Body of pancreas (tissue), 4 donors: ENCODE results near the gene TRMT10B. TPM values are rescaled to one million over a fixed set of nuclear protein-coding genes. Genes with fewer than 3 reads are reported as not detected.

Source experiments
- ATAC-seq: fragments of 150-250 bp; one replicate; pipeline ENCODE4 v1.9.1; 2016
- DNase-seq, 4 donors: peaks; one replicate each; pipeline ENCODE4 v3.0.0-alpha.2; 2019
- H3K27ac ChIP-seq, 4 donors: fragments of 200-600 bp; sonication (generic); 1 replicate in 3 of 4; 2 replicates in 1 of 4; pipeline versions ENCODE4 v1.5.1 to v1.6.1; 2016 to 2019; ENCODE audit warnings: mild to moderate bottlenecking in 1 of 4, mixed read lengths in 1 of 4, moderate library complexity in 1 of 4
- H3K27me3 ChIP-seq, 2 donors: fragments of 200-600 bp; sonication (generic); one replicate each; pipeline ENCODE4 v1.6.0; 2016; ENCODE audit warnings: mild to moderate bottlenecking in 1 of 2
- H3K36me3 ChIP-seq, 2 donors: fragments of 200-600 bp; sonication (generic); replicated peaks in 1 of 2; 2 replicates each; pipeline ENCODE4 v1.5.1; 2016; ENCODE audit warnings: low read depth in 2 of 2; ENCODE audit not compliant: insufficient read depth in 1 of 2
- H3K4me1 ChIP-seq: fragments of 200-600 bp; sonication (generic); one replicate; pipeline ENCODE4 v1.6.0; 2016
- H3K4me3 ChIP-seq, 2 donors: fragments of 200-600 bp; sonication (generic); 1 replicate in 1 of 2; 2 replicates in 1 of 2; pipeline ENCODE4 v1.5.1; 2016 to 2019
- H3K9me3 ChIP-seq, 3 donors: fragments of 200-600 bp; sonication (generic); 1 replicate in 2 of 3; 2 replicates in 1 of 3; pipeline ENCODE4 v1.5.1; 2016
- POLR2A ChIP-seq, 3 donors: fragments of 450-650 bp; IDR thresholded peaks; one replicate each; pipeline ENCODE4 v1.6.1; 2016; ENCODE audit warnings: antibody characterized with exemption in 3 of 3, mild to moderate bottlenecking in 2 of 3
- whole genome bisulfite sequencing, 2 donors: methylation state at CpG; one replicate each; pipeline ENCODE4 v1.1.5; 2017; 5-methylcytosine and 5-hydroxymethylcytosine counted together
- intact Hi-C: fragments of 100-400 bp; cut with DNase I; formaldehyde crosslinking; loops from one replicate; pipeline ENCODE4 v1.15.1; 2023
- total RNA-seq, 2 donors: library from RNA; depleted of rRNA; stranded (reverse); fragments of >200 nt; gene quantifications; one replicate each; pipeline ENCODE4 v1.1.0, GENCODE V29; 2016
- TF ChIP-seq, protein P1 (sequence below), 7 experiments: fragments of 450-650 bp in 4 of 7; fragments of 200-600 bp in 3 of 7; sonication (generic) in 3 of 7; IDR thresholded peaks; one replicate each; pipeline ENCODE4 v1.5.1; 2016 to 2019; ENCODE audit warnings: antibody characterized with exemption in 7 of 7

TRMT10B gene
- total RNA-seq, 2 donors from 2014 or later = 2.6 to 6.7 TPM

DNA sequence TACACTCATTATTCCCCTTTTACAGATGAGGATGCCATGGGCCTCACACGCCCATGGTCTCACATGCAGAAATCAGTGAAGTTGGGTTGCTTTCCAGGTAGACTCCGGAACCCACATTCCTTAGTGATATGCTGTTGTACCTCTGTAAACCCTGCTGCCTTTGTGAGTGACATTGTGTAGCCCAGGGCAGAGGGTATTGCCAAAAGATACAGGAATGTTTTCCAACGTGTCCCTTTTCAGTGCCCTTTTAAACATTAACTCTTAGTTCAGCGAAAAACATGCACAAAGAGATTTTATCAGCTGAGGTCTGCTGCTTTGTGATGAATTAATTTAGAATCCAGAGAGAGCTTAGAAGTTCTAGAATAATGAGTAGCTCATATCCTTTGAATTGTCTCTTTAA is 38.3 kb upstream of the TRMT10B start:
- intact Hi-C loops = no loop called here
- no peak for TF ChIP-seq POLR2A (IDR thresholded peaks at IDR 0.05)
- TF ChIP-seq, protein P1, sequence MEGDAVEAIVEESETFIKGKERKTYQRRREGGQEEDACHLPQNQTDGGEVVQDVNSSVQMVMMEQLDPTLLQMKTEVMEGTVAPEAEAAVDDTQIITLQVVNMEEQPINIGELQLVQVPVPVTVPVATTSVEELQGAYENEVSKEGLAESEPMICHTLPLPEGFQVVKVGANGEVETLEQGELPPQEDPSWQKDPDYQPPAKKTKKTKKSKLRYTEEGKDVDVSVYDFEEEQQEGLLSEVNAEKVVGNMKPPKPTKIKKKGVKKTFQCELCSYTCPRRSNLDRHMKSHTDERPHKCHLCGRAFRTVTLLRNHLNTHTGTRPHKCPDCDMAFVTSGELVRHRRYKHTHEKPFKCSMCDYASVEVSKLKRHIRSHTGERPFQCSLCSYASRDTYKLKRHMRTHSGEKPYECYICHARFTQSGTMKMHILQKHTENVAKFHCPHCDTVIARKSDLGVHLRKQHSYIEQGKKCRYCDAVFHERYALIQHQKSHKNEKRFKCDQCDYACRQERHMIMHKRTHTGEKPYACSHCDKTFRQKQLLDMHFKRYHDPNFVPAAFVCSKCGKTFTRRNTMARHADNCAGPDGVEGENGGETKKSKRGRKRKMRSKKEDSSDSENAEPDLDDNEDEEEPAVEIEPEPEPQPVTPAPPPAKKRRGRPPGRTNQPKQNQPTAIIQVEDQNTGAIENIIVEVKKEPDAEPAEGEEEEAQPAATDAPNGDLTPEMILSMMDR (IDR thresholded peaks at IDR 0.05) = no peak
- no peaks in the 10 kb centered on the region for H3K27me3 ChIP-seq
- no peak for DNase-seq
- H3K9me3 ChIP-seq = no peaks in the 10 kb centered on the region
- H3K4me1 ChIP-seq = no peaks in the 10 kb centered on the region
- no peaks in the 10 kb centered on the region for H3K36me3 ChIP-seq
- ATAC-seq = no peak
- no peak overlapping the region for H3K4me3 ChIP-seq
- WGBS, 2 donors = 36 to 41% methylated on average over 4 of the region's 4 CpGs
- H3K27ac ChIP-seq = no peak overlapping the region

DNA sequence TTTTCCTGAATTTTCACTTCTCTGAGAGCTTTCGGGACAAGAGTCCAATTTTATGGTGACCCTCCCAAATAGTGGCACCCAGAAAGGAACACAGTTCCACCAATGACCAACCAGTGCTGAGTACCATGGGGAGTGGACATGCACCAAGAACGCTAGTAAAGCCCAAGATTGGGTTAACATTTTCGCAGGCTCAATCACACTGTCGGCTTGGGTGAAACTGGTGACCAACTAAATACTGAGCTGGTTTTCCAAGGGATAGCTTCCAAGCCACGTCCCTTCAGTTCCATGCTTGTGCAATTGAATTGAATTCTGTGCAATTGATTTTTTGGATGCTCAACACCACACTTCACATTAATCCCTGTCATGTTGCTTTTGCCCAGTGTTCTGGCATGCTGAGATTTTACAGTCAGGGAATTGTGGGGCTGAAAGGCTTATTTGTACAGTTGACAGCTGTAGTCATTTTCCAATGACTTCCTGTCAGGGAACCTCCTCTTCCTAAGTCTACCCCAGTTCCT is 37.6 kb upstream of the TRMT10B start:
- 78 to 81% methylated on average over 5 of the region's 5 CpGs for WGBS, 2 donors
- Histone ChIP-seq H3K4me3 (no peak overlapping the region), H3K9me3 (no peaks in the 10 kb centered on the region), H3K27me3 (no peaks in the 10 kb centered on the region), H3K4me1 (no peaks in the 10 kb centered on the region), H3K36me3 (no peaks in the 10 kb centered on the region), H3K27ac (no peak overlapping the region)
- intact Hi-C loops = no loop called here
- TF ChIP-seq, protein P1 (IDR thresholded peaks at IDR 0.05) = no peak
- TF ChIP-seq POLR2A (IDR thresholded peaks at IDR 0.05) = no peak
- DNase-seq = no peak
- no peak for ATAC-seq

DNA sequence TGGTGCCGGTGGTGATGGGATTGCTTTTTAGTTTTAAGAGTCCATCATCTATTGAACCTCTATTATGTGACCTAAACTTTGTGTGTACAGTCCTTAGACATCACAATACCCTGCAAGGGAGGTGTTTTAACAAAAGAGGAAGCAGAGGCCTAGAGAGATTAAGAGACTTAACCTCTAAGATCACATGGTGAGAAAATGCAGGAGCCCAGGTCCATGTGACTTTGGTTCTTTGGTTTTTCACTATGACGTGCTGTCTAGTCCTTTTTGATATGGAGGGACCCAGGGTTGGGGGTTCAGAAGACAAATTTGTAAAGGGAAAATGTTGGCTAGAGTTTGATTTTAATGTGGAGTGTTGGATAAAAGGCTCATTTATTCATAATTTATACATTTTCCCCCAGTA is 34.1 kb upstream of the TRMT10B start:
- Histone ChIP-seq H3K27me3 (no peaks in the 10 kb centered on the region), H3K36me3 (no peaks in the 10 kb centered on the region), H3K4me3 (no peak overlapping the region), H3K4me1 (no peaks in the 10 kb centered on the region), H3K9me3 (no peaks in the 10 kb centered on the region), H3K27ac (no peak overlapping the region)
- ATAC-seq (no peak), DNase-seq (no peak)
- TF ChIP-seq POLR2A (IDR thresholded peaks at IDR 0.05) = no peak
- TF ChIP-seq, protein P1 (IDR thresholded peaks at IDR 0.05) = no peak
- intact Hi-C loops = no loop called here
- 74 to 80% methylated on average over 2 of the region's 2 CpGs for WGBS, 2 donors

DNA sequence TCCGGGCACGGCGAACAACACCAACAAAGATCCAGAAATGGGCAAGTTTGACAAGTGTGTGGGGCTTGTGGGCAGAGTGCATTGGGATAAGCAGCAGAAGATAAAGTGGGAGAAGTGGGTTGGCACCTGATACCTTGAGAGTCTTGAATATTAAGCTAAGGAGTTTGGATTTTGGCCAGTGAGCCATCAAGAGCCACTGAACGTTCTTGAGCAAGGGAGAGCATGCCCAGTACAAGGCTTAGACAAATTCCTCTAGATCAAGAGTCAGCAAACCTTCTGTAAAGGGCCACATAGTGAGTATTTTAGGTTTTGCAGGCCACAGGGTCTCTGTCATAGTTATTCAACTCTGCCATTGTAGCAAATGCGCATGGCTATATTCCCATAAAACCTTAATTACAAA is 26.6 kb upstream of the TRMT10B start:
- Histone ChIP-seq H3K27me3 (no peaks in the 10 kb centered on the region), H3K9me3 (no peaks in the 10 kb centered on the region), H3K27ac (no peak overlapping the region), H3K4me3 (no peak overlapping the region), H3K4me1 (no peaks in the 10 kb centered on the region), H3K36me3 (no peaks in the 10 kb centered on the region)
- no peak for DNase-seq
- WGBS, 2 donors = 80 to 94% methylated on average over 5 of the region's 5 CpGs
- ATAC-seq = no peak
- intact Hi-C loops = no loop called here
- TF ChIP-seq, protein P1 (IDR thresholded peaks at IDR 0.05) = no peak
- TF ChIP-seq POLR2A (IDR thresholded peaks at IDR 0.05) = no peak

DNA sequence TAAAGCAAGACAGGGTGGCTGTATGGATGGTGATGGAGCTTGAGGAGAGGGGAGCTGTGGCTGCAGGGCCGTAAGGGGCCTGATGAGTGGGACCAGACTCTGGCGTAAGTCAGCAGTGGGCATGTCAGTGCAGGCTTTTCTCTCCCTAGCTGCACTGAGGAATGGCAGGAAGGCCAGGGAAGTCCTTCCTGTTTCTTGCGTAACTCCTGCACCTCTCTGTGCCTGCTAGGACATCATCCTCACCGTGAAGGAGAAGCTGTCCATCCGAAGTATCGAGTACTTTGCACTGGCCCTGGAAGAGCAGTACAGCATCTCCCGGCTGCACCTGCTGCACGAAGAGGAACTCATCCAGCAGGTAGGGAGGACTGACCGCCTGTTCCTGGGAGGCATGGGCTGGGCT is 24.1 kb upstream of the TRMT10B start:
- intact Hi-C loops = no loop called here
- Histone ChIP-seq H3K36me3 (no peaks in the 10 kb centered on the region), H3K4me3 (no peak overlapping the region), H3K9me3 (no peaks in the 10 kb centered on the region), H3K4me1 (no peaks in the 10 kb centered on the region), H3K27ac (no peak overlapping the region), H3K27me3 (no peaks in the 10 kb centered on the region)
- DNase-seq = no peak
- TF ChIP-seq, protein P1 (IDR thresholded peaks at IDR 0.05) = no peak
- no peak for TF ChIP-seq POLR2A (IDR thresholded peaks at IDR 0.05)
- no peak for ATAC-seq
- WGBS, 2 donors = 70 to 83% methylated on average over 9 of the region's 9 CpGs
